ENCODE data around the gene KLRC4.

DNA sequence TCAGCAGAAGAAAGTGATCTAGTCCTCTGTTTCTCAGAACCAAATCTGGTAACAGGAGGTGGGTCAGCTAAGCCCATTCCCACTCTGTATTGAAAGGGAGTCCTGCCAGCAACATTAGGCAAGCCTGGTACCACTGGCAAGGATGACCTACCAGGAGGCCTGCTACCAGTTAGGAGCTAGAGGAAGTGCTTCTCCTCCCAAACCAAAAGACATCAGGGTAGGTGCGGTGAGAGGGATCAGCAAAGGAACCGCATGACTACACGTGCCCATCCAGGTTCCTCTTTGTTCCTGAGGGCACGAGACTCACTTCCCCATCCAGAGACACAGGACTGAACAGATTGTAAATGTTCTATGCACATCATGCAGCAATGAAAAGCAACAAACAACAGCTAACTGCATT is 2.8 kb downstream of the KLRC4 start:
- TF ChIP-seq CTCF (IDR thresholded peaks at IDR 0.05) = no peak
- TF ChIP-seq POLR2A (IDR thresholded peaks at IDR 0.05) = no peak
- TF ChIP-seq POLR2AphosphoS5 (IDR thresholded peaks at IDR 0.05; ENCODE audit: insufficient read depth in 1 of 2, low read depth in 1 of 2) = no peak
